Gastroesophageal sphincter (tissue), 3 donors: ENCODE results near the gene C5AR2.

Experiments used
- EP300 ChIP-seq: sonication (generic); formaldehyde crosslinking; IDR thresholded peaks from one replicate; pipeline ENCODE4 v1.6.1; 2017; ENCODE audit warnings: antibody characterized with exemption, mild to moderate bottlenecking
- POLR2A ChIP-seq, 2 donors: fragments of 450-650 bp; IDR thresholded peaks; one replicate each; pipeline ENCODE4 v1.6.1; 2017; ENCODE audit warnings: antibody characterized with exemption in 2 of 2, mild to moderate bottlenecking in 2 of 2, moderate library complexity in 1 of 2
- POLR2AphosphoS5 ChIP-seq: sonication (generic); formaldehyde crosslinking; IDR thresholded peaks from one replicate; pipeline ENCODE4 v1.6.1; 2017; ENCODE audit warnings: antibody characterized with exemption
- TF ChIP-seq, protein P1 (sequence below), 4 experiments: fragments of 200-600 bp in 2 of 4; fragments of 450-650 bp in 2 of 4; sonication (generic) in 1 of 4; IDR thresholded peaks; one replicate each; pipeline ENCODE4 v1.5.1; 2017 to 2019; ENCODE audit warnings: antibody characterized with exemption in 4 of 4, mild to moderate bottlenecking in 2 of 4, moderate library complexity in 2 of 4

DNA sequence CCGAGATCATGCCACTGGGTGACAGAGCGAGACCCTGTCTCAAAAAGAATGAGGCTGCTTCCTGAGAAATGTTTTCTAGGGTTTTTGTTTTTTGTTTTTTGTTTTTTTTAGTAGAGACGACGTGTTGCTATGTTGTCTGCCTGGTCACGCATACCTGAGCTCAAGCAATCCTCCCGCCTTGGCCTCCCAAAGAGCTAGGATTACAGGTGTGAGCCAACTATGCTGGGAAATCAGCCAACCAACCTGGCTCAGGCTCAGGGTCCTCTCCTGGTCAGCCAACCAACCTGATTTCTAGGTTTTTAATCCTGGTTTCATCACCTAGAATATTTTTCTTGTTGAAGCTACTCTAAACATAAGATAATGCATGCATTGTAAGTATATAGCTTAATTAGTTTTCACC is 24.9 kb downstream of the C5AR2 start:
- TF ChIP-seq, protein P1, sequence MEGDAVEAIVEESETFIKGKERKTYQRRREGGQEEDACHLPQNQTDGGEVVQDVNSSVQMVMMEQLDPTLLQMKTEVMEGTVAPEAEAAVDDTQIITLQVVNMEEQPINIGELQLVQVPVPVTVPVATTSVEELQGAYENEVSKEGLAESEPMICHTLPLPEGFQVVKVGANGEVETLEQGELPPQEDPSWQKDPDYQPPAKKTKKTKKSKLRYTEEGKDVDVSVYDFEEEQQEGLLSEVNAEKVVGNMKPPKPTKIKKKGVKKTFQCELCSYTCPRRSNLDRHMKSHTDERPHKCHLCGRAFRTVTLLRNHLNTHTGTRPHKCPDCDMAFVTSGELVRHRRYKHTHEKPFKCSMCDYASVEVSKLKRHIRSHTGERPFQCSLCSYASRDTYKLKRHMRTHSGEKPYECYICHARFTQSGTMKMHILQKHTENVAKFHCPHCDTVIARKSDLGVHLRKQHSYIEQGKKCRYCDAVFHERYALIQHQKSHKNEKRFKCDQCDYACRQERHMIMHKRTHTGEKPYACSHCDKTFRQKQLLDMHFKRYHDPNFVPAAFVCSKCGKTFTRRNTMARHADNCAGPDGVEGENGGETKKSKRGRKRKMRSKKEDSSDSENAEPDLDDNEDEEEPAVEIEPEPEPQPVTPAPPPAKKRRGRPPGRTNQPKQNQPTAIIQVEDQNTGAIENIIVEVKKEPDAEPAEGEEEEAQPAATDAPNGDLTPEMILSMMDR (IDR thresholded peaks at IDR 0.05): no peak
- no peak for TF ChIP-seq EP300
- TF ChIP-seq POLR2A (IDR thresholded peaks at IDR 0.05): no peak
- no peak for TF ChIP-seq POLR2AphosphoS5
